HCT116 (cell line): ENCODE measurements around the gene DENND6A. TPM values are rescaled to one million over a fixed set of nuclear protein-coding genes. Genes with fewer than 3 reads are reported as not detected.
A peak's percentile ranks its signal among the peaks of the same experiment; 100 is the strongest.

Experiments used
- ATAC-seq: fragments of 200-7000 bp; cut with Tn5 transposase; 2 replicates; pipeline ENCODE4 v1.9.1; 2020; ENCODE audit warnings: mild to moderate bottlenecking, moderate library complexity
- BruUV-seq: library from RNA; stranded (reverse); fragments of 400-500 nt; replicated peaks from 2 replicates; lab custom pipeline; 2021; lab: Mats Ljungman, UMichigan
- CTCF ChIA-PET: fragments of 300-600 bp; sonication (Branson Sonifier 250); formaldehyde crosslinking; loops from one replicate; lab custom pipeline; 2021; ENCODE audit warnings: antibody characterized with exemption; lab: Charles Lee
- POLR2A ChIA-PET: fragments of 300-600, 350-600 bp; sonication (Branson Sonifier 250); formaldehyde crosslinking; loops from one replicate; lab custom pipeline; 2021; ENCODE audit warnings: antibody characterized with exemption; lab: Charles Lee
- RAD21 ChIA-PET, 2 experiments: fragments of 300-600 bp; sonication (Branson Sonifier 250); formaldehyde crosslinking; loops; one replicate each; lab custom pipeline; 2023; ENCODE audit warnings: low total read pairs in 2 of 2; ENCODE audit not compliant: uncharacterized antibody in 2 of 2, unreplicated experiment in 2 of 2, low non-redundant PET in 1 of 2; lab: Charles Lee
- DNase-seq: peaks from one replicate; pipeline ENCODE4 v3.0.0-alpha.2; 2010; ENCODE audit warnings: low read depth, low spot score
- H2AFZ ChIP-seq: fragments of 200-600 bp; shearing (Covaris generic), sonication (generic); 2 replicates; pipeline ENCODE4 v1.6.1; 2017; ENCODE audit warnings: low read depth, mixed run types, mixed read lengths, antibody characterized with exemption, low read length; ENCODE audit not compliant: poor library complexity, severe bottlenecking
- H3K27ac ChIP-seq: 2 replicates; pipeline ENCODE4 v1.5.1; 2012; ENCODE audit warnings: low read depth, low read length
- H3K27me3 ChIP-seq: fragments of 200-600 bp; sonication (generic); 2 replicates; pipeline ENCODE4 v1.6.1; 2016; ENCODE audit warnings: mixed run types, low read length, mixed read lengths; ENCODE audit not compliant: insufficient read depth
- H3K36me3 ChIP-seq, 2 experiments: fragments of 200-500 bp in 1 of 2; fragments of 200-600 bp in 1 of 2; sonication (Bioruptor generic) in 1 of 2; sonication (generic) in 1 of 2; 2 replicates each; pipeline versions ENCODE4 v1.5.1 to v1.6.1; 2014 to 2016; ENCODE audit warnings: low read length in 2 of 2, inconsistent platforms in 1 of 2, mixed read lengths in 1 of 2, mixed run types in 1 of 2; ENCODE audit not compliant: insufficient read depth in 2 of 2, control insufficient read depth in 1 of 2
- H3K4me1 ChIP-seq, 2 experiments: fragments of 200-600 bp in 1 of 2; sonication (generic) in 1 of 2; 2 replicates each; pipeline versions ENCODE4 v1.5.1 to v1.6.1; 2012 to 2017; ENCODE audit warnings: low read length in 2 of 2, inconsistent platforms in 1 of 2, mild to moderate bottlenecking in 1 of 2, mixed read lengths in 1 of 2, mixed run types in 1 of 2, moderate library complexity in 1 of 2; ENCODE audit not compliant: insufficient read depth in 2 of 2, control insufficient read depth in 1 of 2
- H3K4me2 ChIP-seq: fragments of 200-600 bp; sonication (generic); 2 replicates; pipeline ENCODE4 v1.6.1; 2017; ENCODE audit warnings: mixed run types, low read length, mixed read lengths
- H3K4me3 ChIP-seq, 2 experiments: fragments of 200-600 bp in 1 of 2; sonication (generic) in 1 of 2; replicated peaks in 1 of 2; 2 replicates each; pipeline ENCODE4 v1.5.1; 2011 to 2016; ENCODE audit warnings: low read length in 2 of 2, control low read depth in 1 of 2, low read depth in 1 of 2, mild to moderate bottlenecking in 1 of 2, mixed read lengths in 1 of 2, mixed run types in 1 of 2
- H3K79me2 ChIP-seq: fragments of 200-600 bp; sonication (generic); 2 replicates; pipeline ENCODE4 v1.6.1; 2017; ENCODE audit warnings: mild to moderate bottlenecking, mixed run types, low read length, moderate library complexity, mixed read lengths; ENCODE audit not compliant: insufficient read depth
- H3K9ac ChIP-seq: fragments of 200-600 bp; sonication (generic); 2 replicates; pipeline ENCODE4 v1.6.1; 2016; ENCODE audit warnings: low read length, mixed read lengths
- H3K9me2 ChIP-seq: fragments of 200-600 bp; sonication (generic), shearing (Covaris generic); 2 replicates; pipeline ENCODE4 v1.6.1; 2017; ENCODE audit warnings: mixed run types, mild to moderate bottlenecking, moderate library complexity; ENCODE audit not compliant: insufficient read depth
- H3K9me3 ChIP-seq, 2 experiments: fragments of 200-500 bp in 1 of 2; fragments of 200-600 bp in 1 of 2; sonication (Bioruptor generic) in 1 of 2; sonication (generic) in 1 of 2; 2 replicates each; pipeline ENCODE4 v1.6.1; 2014 to 2017; ENCODE audit warnings: low read length in 2 of 2, mixed read lengths in 2 of 2, inconsistent platforms in 1 of 2, low read depth in 1 of 2, mild to moderate bottlenecking in 1 of 2, mixed run types in 1 of 2, moderate library complexity in 1 of 2; ENCODE audit not compliant: control insufficient read depth in 1 of 2, insufficient read depth in 1 of 2
- H4K20me1 ChIP-seq: fragments of 200-600 bp; sonication (generic), shearing (Covaris generic); 2 replicates; pipeline ENCODE4 v1.6.1; 2017; ENCODE audit warnings: mixed run types, mild to moderate bottlenecking, moderate library complexity; ENCODE audit not compliant: insufficient read depth
- CBX3 ChIP-seq: IDR thresholded peaks from 2 replicates; pipeline ENCODE4 v1.6.1; 2012; ENCODE audit warnings: low read depth
- CEBPB ChIP-seq: IDR thresholded peaks from 2 replicates; pipeline ENCODE4 v1.6.1; 2012; ENCODE audit warnings: low read depth
- EZH2phosphoT487 ChIP-seq: fragments of 200-600 bp; IDR thresholded peaks from 2 replicates; pipeline ENCODE4 v1.6.1; 2018; ENCODE audit warnings: antibody characterized with exemption, borderline replicate concordance
- POLR2A ChIP-seq: IDR thresholded peaks from 2 replicates; pipeline ENCODE4 v1.7.0; 2011; ENCODE audit warnings: borderline replicate concordance; ENCODE audit not compliant: insufficient read depth, insufficient read length; ENCODE audit errors: extremely low read depth
- SIN3A ChIP-seq: IDR thresholded peaks from 2 replicates; pipeline ENCODE4 v1.6.1; 2012; ENCODE audit warnings: low read depth
- SRF ChIP-seq: IDR thresholded peaks from 2 replicates; pipeline ENCODE4 v1.6.1; 2012; ENCODE audit warnings: low read depth
- TCF7L2 ChIP-seq: IDR thresholded peaks from 2 replicates; pipeline ENCODE4 v1.7.0; 2011; ENCODE audit warnings: borderline replicate concordance, inconsistent platforms; ENCODE audit not compliant: insufficient read depth, insufficient read length; ENCODE audit errors: extremely low read depth
- ZFX ChIP-seq: fragments of 450-650 bp; IDR thresholded peaks from 2 replicates; pipeline ENCODE4 v1.6.1; 2017
- ZNF274 ChIP-seq: fragments of 200-500 bp; sonication (Bioruptor generic); IDR thresholded peaks from 2 replicates; pipeline ENCODE4 v1.6.1; 2014; ENCODE audit warnings: mild to moderate bottlenecking, low read depth, low read length, inconsistent platforms
- intact Hi-C: fragments of 100-400 bp; cut with micrococcal nuclease; formaldehyde crosslinking; loops from 2 replicates; pipeline ENCODE4 v1.10.0; 2022
- total RNA-seq: library from RNA; stranded (reverse); gene quantifications from one replicate; pipeline ENCODE4 v1.2.1, GENCODE V29; 2021; ENCODE audit not compliant: unreplicated experiment
- TF ChIP-seq, protein P1 (sequence below): IDR thresholded peaks from 2 replicates; pipeline ENCODE4 v1.6.1; 2011; ENCODE audit warnings: mild to moderate bottlenecking, low read length, moderate library complexity; ENCODE audit not compliant: insufficient replicate concordance; ENCODE audit errors: extremely low read depth
- TF ChIP-seq, protein P2 (sequence below): IDR thresholded peaks from 2 replicates; pipeline ENCODE4 v1.6.1; 2012

The DENND6A gene
- total RNA-seq, 1 experiment from 2014 or later, result 22.3 TPM

DNA sequence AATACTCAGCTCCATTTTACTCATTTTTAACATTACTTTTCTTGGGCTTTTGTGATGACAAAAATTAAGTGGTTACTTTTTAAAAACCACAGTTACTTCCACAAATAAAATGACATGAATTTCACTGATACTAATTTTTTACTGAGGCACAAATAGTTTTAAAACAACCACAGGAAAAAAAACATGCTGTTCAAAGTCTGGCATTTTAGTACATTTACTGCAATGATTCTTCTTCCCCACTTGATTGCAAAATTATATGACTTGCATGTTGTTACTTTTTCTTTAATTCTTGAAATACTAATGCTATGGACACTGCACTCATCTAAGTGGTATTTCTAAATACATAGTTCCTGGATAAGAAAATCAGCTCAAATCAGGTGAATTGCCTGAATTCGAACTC, 38.4 kb upstream of the DENND6A start:
- peaks cover 0 to 12% of the 10 kb centered on the region in 2 experiments; a peak in 2 of 4 replicates for H3K4me1 ChIP-seq
- H3K9ac ChIP-seq, result no peak overlapping the region
- H4K20me1 ChIP-seq, result no peaks in the 10 kb centered on the region
- no peak overlapping the region for H3K4me2 ChIP-seq
- ChIA-PET RAD21 (no interaction called here), POLR2A (no interaction called here), CTCF (no interaction called here)
- H3K9me3 ChIP-seq, result no peaks in the 10 kb centered on the region
- no TSS peak for BruUV-seq
- no peak overlapping the region for H3K27ac ChIP-seq
- no peaks in the 10 kb centered on the region for H3K27me3 ChIP-seq
- DNase-seq (no peak), ATAC-seq (no peak)
- no peaks in the 10 kb centered on the region for H3K79me2 ChIP-seq
- intact Hi-C loops, result no loop called here
- no peaks in the 10 kb centered on the region for H3K9me2 ChIP-seq
- TF ChIP-seq SIN3A (no peak), ZNF274 (no peak), TCF7L2 (no peak), ZFX (no peak), POLR2A (no peak), CBX3 (no peak), CEBPB (no peak), SRF (no peak)
- TF ChIP-seq, protein P1, sequence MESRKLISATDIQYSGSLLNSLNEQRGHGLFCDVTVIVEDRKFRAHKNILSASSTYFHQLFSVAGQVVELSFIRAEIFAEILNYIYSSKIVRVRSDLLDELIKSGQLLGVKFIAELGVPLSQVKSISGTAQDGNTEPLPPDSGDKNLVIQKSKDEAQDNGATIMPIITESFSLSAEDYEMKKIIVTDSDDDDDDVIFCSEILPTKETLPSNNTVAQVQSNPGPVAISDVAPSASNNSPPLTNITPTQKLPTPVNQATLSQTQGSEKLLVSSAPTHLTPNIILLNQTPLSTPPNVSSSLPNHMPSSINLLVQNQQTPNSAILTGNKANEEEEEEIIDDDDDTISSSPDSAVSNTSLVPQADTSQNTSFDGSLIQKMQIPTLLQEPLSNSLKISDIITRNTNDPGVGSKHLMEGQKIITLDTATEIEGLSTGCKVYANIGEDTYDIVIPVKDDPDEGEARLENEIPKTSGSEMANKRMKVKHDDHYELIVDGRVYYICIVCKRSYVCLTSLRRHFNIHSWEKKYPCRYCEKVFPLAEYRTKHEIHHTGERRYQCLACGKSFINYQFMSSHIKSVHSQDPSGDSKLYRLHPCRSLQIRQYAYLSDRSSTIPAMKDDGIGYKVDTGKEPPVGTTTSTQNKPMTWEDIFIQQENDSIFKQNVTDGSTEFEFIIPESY, result no peak
- no peak overlapping the region for H3K4me3 ChIP-seq
- H3K36me3 ChIP-seq, result no peaks in the 10 kb centered on the region
- peak overlapping the region; percentile 77 for H2AFZ ChIP-seq

DNA sequence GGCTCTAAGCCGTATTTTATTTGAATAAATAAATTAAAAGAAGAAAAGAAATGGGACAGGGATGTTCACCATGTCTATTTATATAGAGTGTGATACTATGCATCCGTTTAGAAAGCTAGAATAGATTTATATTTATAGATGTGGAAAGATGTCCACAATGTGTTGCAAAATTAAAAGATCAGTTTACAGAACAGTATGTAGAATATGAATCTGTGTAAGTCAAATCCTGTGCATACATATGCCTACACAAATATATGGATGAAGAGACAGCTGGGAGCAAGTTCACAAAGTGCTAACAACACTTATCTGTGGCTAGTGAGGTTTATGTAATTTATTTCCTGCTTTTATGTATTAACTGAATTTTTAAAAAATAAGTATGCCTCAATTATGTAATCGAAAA, 37.8 kb upstream of the DENND6A start:
- Histone ChIP-seq H3K27ac (no peak overlapping the region), H3K4me3 (no peak overlapping the region), H4K20me1 (no peaks in the 10 kb centered on the region), H3K4me2 (no peak overlapping the region), H3K9me2 (no peaks in the 10 kb centered on the region), H3K9ac (no peak overlapping the region), H2AFZ (no peak overlapping the region), H3K9me3 (no peaks in the 10 kb centered on the region), H3K27me3 (no peaks in the 10 kb centered on the region), H3K4me1 (peaks cover 0 to 12% of the 10 kb centered on the region in 2 experiments; a peak in 2 of 4 replicates), H3K36me3 (no peaks in the 10 kb centered on the region), H3K79me2 (no peaks in the 10 kb centered on the region)
- TF ChIP-seq CBX3 (no peak), CEBPB (no peak), EZH2phosphoT487 (no peak)
- TF ChIP-seq, protein P1, result no peak
- TF ChIP-seq, protein P2, sequence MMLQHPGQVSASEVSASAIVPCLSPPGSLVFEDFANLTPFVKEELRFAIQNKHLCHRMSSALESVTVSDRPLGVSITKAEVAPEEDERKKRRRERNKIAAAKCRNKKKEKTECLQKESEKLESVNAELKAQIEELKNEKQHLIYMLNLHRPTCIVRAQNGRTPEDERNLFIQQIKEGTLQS, result no peak
- ChIA-PET POLR2A (no interaction called here), RAD21 (no interaction called here), CTCF (no interaction called here)
- no peak for ATAC-seq
- no TSS peak for BruUV-seq
- DNase-seq, result no peak
- intact Hi-C loops, result no loop called here
